Neutrophil (primary cell): Measurements from ENCODE around the gene PLEKHA4.
"Not testable (repeated sequence)": the region's sequence is repeated elsewhere in the genome, so short reads cannot be mapped to it uniquely, and the experiment has no call there.

ENCODE experiments used
- H3K27ac ChIP-seq: fragments of 200-600 bp; sonication (generic); 2 replicates; pipeline ENCODE4 v1.5.1; 2016; ENCODE audit warnings: mild to moderate bottlenecking, moderate library complexity
- H3K27me3 ChIP-seq: fragments of 200-600 bp; sonication (generic); 2 replicates; pipeline ENCODE4 v1.6.0; 2016; ENCODE audit warnings: mild to moderate bottlenecking
- H3K36me3 ChIP-seq: fragments of 200-600 bp; sonication (generic); 2 replicates; pipeline ENCODE4 v1.5.1; 2017
- H3K4me1 ChIP-seq, 2 experiments: fragments of 200-600 bp in 1 of 2; sonication (generic) in 1 of 2; 1 replicate in 1 of 2; 2 replicates in 1 of 2; pipeline versions ENCODE4 v1.5.1 to v1.6.1; 2013 to 2016; ENCODE audit warnings: low read depth in 1 of 2, low read length in 1 of 2, mild to moderate bottlenecking in 1 of 2, moderate library complexity in 1 of 2; ENCODE audit not compliant: control insufficient read depth in 1 of 2, insufficient read depth in 1 of 2
- H3K4me3 ChIP-seq, 2 experiments: fragments of 200-600 bp in 1 of 2; sonication (generic) in 1 of 2; 1 replicate in 1 of 2; 2 replicates in 1 of 2; pipeline ENCODE4 v1.5.1; 2013 to 2016; ENCODE audit warnings: low read depth in 1 of 2, low read length in 1 of 2, mild to moderate bottlenecking in 1 of 2, moderate library complexity in 1 of 2
- H3K9me3 ChIP-seq: fragments of 200-600 bp; sonication (generic); 2 replicates; pipeline ENCODE4 v1.5.1; 2016
- TF ChIP-seq, protein P1 (sequence below): fragments of 200-600 bp; sonication (generic); IDR thresholded peaks from 2 replicates; pipeline ENCODE4 v1.5.1; 2016; ENCODE audit warnings: antibody characterized with exemption

The PLEKHA4 gene

DNA sequence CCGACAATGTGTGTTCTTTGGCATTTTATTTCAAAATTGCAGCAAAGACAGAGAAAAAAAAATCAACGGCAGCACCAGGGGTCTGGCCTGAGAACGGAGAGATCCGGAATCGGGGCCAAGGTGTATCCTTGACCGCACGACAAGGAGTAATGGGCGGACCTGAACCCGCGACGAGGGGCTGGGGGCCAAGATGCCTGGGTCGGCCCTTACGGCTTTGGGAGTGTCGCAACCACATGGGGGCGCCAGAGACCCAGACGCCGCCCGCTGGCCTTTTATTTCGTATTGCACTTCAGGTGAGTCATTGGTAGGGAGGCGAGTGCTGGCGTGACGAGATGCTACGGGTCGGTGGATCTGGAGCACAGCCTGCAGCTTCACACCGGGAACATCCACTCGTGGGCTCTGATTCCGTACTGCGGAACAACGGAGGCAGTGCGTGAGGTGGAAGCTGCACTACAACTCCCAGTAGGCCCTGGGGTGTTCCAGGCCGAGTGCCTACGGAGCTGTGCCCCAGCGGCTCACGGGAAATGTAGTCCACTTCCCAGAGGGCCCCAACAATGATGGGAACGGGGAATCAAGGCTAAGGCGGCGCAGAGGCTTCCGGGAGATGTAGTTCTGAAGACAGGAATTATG lies 73.2 kb downstream of the PLEKHA4 start:
- H3K36me3 ChIP-seq, result no peaks in the 10 kb centered on the region
- H3K4me1 ChIP-seq, result peaks cover 0 to 6% of the 10 kb centered on the region in 2 experiments
- no peaks in the 10 kb centered on the region for H3K27me3 ChIP-seq
- peak overlapping the region; percentile 53 to 60 for H3K4me3 ChIP-seq
- TF ChIP-seq, protein P1, sequence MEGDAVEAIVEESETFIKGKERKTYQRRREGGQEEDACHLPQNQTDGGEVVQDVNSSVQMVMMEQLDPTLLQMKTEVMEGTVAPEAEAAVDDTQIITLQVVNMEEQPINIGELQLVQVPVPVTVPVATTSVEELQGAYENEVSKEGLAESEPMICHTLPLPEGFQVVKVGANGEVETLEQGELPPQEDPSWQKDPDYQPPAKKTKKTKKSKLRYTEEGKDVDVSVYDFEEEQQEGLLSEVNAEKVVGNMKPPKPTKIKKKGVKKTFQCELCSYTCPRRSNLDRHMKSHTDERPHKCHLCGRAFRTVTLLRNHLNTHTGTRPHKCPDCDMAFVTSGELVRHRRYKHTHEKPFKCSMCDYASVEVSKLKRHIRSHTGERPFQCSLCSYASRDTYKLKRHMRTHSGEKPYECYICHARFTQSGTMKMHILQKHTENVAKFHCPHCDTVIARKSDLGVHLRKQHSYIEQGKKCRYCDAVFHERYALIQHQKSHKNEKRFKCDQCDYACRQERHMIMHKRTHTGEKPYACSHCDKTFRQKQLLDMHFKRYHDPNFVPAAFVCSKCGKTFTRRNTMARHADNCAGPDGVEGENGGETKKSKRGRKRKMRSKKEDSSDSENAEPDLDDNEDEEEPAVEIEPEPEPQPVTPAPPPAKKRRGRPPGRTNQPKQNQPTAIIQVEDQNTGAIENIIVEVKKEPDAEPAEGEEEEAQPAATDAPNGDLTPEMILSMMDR, result peak; percentile 67
- H3K27ac ChIP-seq, result no peak overlapping the region
- no peaks in the 10 kb centered on the region for H3K9me3 ChIP-seq

DNA sequence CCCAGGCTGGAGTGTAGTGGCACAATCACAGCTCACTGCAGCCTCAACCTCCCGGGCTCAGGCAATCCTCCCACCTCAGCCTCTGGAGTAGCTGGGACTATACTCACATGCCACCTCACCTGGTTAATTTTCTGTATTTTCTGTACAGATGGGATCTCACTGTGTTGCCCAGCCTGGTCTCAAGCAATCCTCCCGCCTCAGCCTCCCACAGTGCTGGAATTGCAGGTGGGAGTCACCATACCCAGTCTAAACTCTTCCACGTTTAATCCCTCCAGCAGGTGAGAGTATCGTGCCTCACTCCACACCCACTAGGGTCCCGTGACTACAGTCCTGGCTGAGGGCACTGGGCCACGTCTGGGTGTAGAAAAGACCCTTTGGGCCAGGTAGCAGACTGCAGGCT lies 74.1 kb downstream of the PLEKHA4 start:
- no peaks in the 10 kb centered on the region for H3K9me3 ChIP-seq
- no peaks in the 10 kb centered on the region for H3K36me3 ChIP-seq
- H3K27me3 ChIP-seq, result no peaks in the 10 kb centered on the region
- no peak overlapping the region for H3K4me3 ChIP-seq
- H3K27ac ChIP-seq, result no peak overlapping the region
- TF ChIP-seq, protein P1, result no peak
- H3K4me1 ChIP-seq, result peaks cover 0 to 6% of the 10 kb centered on the region in 2 experiments

DNA sequence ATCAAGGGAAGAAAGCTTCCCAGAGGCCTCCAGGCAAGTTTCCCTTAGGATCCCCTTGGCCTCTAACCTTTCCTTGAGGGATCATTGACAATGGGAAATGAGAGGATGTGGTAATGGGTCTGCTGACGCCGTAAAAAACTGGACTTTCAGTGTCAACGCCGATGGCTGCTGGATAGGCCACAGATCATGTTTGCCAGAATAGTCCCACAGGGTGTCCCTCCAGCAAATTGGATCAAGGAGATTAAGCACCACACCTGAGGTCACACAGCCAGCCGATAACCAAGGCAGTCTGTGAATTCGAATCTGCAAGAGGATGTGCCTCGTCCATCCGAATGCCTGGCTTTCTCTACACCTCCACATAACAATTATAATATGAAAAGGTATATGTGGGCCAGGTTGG lies 75.1 kb downstream of the PLEKHA4 start:
- no peak overlapping the region for H3K27ac ChIP-seq
- no peak overlapping the region for H3K4me3 ChIP-seq
- no peaks in the 10 kb centered on the region for H3K27me3 ChIP-seq
- TF ChIP-seq, protein P1, result no peak
- H3K9me3 ChIP-seq, result no peaks in the 10 kb centered on the region
- H3K4me1 ChIP-seq, result peaks cover 0 to 6% of the 10 kb centered on the region in 2 experiments
- H3K36me3 ChIP-seq, result no peaks in the 10 kb centered on the region

DNA sequence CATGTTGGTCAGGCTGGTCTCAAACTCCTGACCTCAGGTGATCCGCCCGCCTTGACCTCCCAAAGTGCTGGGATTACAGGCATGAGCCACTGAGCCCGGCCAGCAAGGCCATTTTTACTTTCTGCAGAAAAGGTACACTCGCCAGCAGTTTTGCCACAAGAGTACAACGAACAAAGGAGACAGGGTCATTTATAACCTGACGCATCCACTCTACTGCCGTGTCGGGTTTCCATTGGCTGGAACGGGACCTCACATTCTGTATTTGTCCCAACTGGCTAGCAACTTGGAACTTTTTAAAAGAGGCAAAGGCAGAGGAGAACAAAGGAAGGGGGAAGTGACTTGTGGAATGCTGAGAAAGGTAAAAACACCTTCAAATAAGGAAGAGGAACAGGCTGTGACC lies 81.1 kb downstream of the PLEKHA4 start:
- not testable (repeated sequence) for H3K4me3 ChIP-seq, H3K27ac ChIP-seq, H3K4me1 ChIP-seq, H3K27me3 ChIP-seq, H3K9me3 ChIP-seq, H3K36me3 ChIP-seq
